CD1c-positive myeloid dendritic cell (primary cell): ENCODE results near the gene TXLNB.
A peak's percentile ranks its signal among the peaks of the same experiment; 100 is the strongest.

Experiments
- DNase-seq: peaks from one replicate; pipeline ENCODE4 v3.0.0-alpha.2; 2016; ENCODE audit errors: extremely low spot score

TXLNB gene

DNA sequence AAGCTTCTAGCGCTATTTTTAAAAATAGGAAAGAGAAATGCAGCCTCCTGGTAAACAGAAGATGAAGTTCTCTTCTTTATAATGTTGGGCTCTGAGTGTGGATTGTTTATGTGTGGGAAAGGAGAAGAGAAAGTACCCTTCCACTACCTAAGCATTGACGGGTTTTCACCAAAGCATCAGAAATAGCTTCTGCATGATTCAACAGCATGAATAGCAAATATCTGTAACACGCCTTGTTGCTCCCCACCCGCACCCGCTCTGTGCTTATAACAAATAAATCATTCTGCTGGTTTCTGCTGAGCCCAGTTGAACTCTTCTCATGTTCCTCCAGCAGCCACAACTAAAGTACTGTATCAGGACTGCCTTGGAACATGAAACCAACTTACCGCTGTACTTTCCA is 20.7 kb downstream of the TXLNB start:
- DNase-seq: peak; percentile 32

DNA sequence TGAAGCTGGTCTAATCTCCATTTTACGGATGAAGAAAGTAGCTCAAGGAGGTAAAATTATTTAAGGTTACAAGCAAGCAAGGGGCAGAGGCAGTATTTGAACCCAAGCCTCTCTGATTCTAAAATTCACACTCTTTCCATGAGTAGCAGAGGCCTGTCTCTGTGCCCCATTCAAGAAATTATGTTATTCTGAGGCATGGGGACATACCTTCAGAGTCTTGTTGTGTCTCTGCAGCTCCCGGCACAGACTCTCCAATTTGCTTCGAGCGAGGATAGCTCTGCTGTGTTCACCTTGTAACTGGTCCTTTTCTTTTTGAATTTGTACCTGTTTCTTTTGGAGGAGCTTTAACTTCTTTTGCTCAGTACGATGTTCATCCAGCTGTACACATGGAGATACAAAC is 21.5 kb downstream of the TXLNB start:
- no peak for DNase-seq

DNA sequence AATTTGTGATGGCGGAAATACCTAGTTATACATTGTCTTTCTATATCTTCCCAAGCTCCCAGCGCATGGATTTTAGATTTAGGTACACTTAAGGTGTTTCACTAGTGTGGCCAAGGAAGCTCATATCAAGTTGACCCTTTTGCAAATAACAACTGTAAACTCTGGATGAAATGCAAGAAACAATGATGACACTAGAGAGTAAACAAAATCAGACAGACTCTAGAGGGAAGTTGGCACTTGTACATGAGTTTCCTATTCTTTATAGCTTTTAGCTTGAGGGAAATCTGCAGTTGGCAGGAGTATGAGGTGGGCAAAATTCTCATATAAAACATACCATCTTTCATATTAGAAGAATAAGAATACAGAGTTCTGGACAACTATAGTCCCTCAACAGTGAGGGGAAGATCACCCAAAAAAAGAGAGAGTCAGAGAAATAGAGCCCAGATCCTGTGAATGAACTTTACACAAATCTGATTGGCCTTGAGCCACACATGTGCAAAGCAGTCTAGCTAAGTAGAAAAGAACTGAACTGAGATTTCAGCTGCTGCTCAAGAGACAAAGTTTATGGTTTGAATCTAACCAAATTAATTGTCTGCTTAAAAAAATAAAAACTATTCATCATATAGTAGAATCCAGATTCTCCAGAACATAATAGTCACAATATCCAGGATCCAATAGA is 26.1 kb downstream of the TXLNB start:
- DNase-seq: no peak

DNA sequence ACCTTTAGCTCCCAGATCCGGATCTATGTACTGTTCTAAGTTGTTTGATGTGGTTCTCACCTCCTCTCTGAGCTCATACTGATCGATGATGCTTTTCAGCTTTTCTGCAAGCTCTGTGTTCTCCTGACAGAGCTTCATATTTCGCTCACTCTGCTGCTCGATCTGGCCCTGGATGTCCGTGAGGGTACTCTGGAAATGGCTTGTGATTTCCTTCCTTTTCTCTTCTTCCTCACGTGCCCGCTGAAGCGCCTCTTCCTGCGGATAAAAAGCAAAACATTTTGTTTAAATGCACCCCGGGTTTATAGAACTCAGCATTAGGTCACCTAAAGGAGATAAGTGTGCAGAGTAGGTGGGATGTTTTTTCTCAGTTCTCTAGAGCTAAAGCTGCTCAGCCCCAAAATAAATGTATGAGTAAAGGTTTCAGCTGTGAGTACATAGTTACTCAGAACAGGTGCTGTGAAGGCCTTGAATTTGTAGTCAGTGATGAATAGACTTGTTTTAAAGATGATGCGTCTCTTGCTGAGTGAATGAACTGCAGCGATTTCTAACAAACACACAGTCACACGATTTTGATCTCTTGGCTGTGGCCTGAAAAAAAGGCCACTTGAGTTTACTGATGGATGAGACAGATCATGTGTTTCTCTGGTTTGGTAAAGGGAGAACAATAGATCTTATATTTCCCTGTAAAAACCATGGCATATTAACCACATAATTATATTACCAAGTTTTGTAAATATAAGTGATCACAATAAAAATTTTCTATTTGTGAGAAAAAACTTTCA is 29.1 kb downstream of the TXLNB start:
- DNase-seq: no peak

DNA sequence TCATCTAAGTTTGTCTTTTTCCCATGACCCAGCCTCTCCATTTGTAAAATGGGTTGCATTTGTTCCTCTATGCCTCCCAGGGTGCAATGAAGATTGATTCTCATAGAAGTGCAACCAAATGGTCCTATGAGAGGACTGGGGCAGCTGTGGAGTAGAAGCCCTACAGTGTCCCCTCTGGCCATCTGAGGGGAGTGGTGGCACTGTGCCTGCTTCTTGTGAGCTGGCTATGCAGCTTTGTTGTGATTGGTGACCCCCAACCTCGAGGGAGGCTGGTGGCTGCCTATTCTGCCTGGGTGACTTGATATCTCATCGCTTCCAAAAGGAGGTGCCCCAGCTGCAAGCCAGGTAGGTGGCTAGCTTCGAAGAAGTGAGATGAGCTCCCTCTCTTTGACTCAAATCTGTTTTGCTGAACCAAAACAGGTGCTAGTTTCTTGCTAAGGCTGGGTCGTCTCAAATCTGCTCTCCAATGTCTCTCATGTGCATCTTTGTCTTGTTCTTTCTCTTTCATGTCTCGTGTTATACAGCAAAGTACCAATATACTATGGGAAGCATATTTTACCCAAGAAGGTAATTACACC is 33.9 kb downstream of the TXLNB start:
- no peak for DNase-seq

DNA sequence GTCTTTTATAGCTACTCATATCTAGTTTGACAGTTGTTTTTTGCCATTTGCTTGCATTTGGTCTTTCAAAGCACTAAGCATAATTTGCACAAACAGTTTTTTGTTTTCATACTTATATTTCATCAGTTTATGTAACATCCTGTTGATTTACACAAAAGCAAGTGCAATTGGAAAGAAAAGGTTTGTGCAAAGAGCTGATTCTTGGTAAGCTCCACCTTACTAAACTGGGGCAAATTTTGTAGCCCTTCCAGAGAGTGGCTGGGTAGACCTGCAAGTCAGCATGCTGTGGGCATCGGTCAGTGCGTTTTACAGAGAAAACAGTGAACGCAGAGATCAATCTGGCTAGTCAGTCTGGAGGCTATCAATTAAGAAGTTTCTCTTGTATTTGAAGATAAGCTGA is 34.5 kb downstream of the TXLNB start:
- DNase-seq: no peak

DNA sequence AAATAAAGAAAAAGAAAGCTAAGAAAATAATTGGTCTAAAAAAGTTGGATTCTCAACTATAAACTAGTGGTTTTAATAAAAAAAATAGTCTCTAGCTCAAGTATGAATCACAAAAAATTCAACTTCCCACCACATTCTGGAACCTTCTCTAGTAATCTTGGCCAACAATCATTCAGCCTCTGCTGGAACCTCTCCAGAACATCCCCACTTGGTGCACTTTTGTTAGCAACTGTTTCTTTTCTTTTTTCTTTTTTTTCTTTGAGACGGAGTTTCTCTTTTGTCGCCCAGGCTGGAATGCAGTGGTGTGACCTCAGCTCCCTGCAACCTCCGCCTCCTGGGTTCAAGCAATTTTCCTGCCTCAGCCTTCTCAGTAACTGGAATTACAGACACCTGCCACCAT is 35.7 kb downstream of the TXLNB start:
- DNase-seq: no peak

DNA sequence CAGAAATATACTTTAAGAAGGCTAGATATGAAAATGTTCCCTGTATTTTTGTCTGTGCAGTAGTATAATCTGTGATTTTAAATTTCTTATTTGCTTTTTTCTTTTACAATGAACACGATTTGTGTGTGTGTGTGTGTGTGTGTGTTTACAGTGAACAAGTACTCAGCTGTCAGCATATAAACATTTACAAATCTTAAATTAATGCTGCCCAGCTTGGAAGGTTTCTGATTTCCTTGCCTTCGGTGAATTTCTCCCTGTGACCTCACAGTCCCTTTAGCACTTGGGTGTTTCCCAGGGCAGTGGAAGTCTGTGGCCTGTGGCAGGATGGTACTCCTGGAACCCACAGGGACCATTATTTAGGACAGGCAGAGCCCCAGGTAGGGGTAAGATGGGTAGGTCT is 37.6 kb downstream of the TXLNB start:
- no peak for DNase-seq

DNA sequence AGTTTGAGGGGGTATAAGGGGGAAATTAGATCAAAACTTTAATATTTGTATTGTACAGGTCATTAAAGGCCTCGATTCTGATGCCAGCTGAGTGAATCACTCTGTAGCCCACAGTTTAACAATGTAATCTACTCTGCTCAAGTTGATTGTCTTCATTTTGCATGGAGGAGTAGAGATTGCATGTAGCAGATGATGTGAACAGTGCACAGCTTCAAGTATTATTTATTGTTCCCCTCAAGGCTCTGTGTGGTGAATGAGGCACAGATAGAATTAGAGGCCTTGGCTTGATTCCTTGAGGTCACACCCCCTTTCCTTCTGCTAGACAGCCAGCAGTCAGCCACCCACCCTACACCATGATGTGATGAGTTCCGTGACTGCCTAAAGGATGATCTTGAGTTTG is 38.1 kb downstream of the TXLNB start:
- DNase-seq: no peak

DNA sequence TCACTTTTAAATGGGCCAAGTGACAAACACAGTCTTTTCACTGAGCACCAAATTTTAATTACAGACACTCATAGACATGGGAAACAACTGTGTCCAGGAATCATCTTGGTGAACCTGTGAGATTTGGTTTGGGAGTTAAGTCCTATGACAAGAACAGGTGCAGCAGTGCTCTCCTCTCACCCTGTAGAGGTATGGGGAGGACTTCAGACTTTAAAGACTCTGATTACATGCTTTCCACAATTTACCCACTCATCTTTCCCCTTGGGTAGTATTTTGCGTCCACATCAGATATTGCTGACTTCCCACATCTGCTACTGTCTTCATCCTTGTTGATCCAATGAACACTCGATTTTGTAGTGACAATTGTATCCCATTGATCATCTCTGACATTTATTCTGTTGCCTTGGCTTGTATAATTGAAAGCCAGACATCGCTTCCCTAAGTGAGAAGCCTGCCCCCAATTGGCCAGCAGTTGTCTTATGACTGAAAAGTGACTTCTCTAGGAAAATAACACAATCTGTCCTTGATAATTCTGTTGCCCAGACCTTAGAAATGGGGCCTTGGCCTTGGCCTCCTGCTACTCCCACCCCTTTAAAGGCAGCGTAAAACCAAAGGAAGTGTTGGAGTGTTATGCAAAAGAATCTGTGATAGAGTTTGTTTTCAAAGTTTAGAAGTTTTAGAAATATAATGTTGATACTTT is 40.0 kb downstream of the TXLNB start:
- DNase-seq: no peak

DNA sequence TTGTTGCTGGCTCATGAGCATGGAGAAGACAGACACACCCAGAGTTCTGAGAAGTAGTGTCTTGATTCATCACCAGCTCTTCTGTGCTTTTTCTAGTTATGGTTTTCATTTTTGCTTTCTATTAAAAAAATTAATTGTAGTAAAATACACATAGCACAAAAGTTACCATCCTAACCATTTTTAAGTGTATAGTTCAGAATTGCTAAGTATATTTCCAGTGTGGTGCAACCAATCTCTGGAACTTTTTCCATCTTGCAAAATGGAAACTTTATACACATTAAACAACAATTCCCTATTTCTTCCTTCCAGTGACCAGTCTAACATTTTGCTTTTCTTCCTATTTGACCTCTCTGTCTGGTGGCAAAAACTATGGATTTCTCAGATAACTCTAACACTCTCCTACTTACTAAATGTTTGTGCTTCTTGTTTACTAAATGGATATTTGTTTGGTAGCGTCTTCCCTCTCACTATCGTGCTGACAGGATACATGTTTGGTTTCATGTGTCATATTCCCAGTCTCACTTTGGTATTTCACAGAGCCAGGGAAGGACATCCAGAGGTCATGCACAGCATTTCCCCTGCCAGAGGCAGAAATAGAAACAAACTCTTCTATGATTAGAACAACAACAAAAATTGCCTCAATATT is 40.6 kb downstream of the TXLNB start:
- DNase-seq: no peak

DNA sequence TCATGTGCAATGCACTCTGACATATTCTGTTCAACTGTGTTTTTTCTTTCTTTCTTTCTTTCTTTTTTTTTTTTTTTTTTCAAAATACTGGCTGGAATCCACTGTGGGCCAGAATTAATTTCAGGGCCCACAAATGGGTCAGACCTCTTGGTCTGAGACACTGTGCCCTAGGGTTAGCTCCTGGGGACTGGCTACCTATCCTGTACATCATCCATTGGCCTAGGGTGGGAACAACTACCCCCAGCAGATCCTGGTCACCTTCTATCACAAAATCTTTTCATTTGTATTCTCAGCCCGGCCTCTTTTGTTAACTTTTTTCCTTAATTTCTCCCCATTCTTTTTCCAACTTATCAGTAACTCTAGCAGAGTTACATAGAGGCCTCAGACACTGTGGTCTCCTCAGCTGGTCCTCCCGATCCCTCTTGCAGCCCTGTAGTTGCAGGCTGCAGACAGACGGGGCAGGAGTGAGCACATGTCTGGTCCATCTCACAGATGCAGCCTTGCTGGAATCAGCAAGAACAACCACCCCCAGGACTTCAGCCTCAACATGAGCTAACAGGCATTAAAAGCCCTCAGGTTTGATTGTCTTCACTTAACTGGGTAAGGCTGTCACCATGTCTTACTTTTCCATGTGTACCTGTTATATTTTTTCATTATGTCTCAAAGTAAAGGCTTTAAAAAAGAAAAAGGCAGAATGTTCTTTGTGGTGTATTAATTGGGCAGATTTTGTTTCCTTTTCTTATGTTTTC is 41.3 kb downstream of the TXLNB start:
- DNase-seq: peak; percentile 33

DNA sequence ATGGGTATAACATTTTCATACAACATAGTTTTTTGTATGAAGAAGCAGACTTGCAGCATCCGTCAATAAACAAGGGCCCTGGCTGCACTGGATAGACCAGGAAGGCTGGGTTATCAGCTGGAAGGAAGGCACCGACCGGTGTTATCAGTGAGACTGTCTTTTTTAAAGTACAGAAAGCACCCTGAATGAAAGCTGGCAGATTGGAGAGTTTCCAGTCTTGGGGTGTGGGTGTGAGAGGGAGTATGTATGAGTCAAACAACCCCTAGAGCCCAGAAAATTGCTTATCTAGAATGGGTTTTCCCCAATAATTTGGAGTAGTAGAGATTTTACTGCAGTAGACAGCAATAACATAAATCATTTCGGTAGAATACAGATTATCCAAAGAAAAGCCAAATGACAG is 42.4 kb downstream of the TXLNB start:
- DNase-seq: no peak

DNA sequence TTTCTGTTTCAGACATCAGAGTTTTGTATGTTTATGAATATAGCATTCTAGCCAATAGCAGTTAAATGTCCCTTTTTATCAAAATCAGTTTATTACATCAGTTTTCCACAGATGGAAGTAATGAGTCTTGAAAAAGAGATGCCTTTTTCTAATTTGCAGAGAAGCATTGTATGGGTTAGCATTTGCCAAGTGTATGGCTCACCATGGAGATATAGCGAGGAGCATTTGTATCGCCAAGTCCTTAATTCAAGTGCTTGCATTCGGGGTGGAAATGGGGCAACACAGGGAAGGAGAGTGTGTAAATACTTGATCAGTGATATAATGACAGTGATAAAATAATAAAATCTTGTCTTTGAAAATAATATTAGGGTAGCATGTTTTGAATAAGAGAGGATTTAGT is 42.9 kb downstream of the TXLNB start:
- no peak for DNase-seq

DNA sequence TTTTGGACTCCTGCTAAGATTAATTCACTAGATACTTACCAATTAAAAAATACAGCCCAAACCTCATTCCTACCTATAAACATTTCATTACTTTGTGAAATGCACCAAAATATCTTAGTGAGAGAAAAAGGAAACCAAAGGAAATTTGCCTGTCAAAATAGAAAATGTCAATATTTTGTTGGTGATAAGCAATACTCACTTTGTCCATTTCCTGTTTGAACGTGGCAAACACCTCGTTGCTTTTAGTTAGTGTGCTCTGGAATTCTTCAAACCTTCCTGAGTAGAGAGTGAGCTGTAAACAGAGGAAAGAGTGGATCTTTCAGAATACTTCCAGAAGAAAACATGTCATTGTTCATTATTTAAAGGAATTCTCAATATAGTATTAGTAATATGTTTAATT is 44.2 kb downstream of the TXLNB start:
- DNase-seq: no peak

DNA sequence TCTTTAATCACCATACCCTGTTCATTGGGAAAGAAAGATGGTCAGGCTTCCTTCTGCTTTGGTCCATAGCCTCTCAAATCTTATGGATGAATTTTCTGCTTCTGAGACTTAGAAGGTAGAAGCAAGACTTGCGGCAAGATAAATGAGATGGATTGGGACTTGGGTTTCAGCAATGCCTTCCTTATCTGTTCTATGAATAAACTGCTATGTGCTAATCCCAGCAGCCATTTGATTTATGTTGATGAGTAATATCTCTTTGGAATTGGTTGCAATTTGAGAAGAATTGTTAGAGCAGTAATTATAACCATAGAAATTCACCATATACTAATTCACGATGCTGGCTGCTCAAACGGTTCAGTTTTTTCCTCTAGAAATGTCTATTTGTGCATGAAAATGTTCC is 48.3 kb downstream of the TXLNB start:
- no peak for DNase-seq

DNA sequence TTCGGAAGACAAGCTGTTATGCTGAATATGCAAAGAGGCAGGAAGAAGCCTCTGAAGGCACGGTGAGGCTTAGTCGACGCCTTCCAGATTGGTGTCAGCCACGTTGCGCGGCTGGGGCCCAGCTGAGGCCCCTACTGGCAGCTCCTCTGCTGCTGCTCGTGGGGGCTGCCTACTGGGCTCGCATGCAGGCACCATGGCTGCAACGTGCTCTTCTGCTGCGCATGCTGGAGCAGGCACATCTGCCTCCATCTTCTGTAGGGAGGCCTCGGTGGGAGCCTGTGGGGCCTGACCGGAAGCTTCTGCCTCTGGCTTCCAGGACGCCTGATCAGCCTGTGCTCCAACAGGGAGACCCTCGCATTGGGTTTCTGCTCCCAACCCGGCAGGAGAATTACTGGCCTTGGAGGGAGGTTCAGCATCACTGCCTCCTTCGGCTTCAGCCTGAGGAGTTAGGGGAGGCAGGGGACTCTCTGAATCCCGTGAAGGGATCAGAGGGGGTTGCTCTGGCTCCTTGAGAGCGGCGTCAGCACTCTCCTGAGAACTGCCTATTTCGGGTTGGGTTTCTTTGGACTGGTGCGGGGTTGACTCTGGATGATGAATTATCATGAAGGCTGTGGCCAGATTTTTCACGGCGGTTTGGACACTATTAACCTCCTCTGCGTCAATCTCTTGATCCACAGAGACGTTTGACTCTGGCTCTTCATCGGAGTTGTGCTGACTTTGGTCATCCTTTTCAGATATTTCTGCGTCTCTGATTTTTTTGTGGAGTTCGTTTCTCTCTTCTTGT is 49.1 kb downstream of the TXLNB start:
- no peak for DNase-seq

DNA sequence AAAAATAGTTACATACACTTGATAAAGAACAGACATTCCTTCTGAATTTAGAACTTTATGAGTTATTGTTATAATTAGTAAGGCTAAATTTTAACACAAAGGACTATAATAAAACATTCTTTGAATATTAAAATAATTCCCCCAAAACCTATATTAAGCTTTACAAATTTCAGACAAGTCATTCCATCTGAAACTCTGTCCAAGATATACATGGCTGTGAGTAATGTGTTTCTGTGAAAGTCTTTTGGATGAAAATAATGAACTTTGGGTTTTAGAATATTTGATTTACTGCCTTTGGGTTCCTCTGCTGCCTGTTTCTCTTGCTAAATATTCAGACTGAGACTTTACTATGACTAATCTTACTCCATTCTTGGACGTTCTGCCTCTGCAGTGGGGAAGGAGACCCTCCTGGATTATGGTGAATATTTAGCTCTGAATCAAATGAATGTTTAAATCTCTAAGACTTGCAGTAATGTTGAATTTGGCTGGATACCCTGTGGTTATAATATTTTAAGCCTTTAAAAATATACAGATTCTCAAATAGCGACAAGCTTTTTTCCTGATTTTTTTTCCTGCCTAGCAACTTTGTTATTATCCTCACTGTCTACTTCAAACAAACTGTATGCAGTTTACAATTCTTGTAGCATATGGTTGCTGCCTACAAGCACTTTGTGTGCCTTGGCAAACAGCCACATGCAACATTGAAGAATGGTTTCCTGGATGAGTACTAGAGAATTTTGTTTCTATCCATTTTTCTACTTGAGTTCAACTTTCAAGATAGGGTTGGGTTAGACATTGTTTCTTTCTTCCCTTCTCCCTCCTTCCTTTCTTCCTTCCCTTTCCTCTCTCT is 51.4 kb downstream of the TXLNB start:
- DNase-seq: no peak

DNA sequence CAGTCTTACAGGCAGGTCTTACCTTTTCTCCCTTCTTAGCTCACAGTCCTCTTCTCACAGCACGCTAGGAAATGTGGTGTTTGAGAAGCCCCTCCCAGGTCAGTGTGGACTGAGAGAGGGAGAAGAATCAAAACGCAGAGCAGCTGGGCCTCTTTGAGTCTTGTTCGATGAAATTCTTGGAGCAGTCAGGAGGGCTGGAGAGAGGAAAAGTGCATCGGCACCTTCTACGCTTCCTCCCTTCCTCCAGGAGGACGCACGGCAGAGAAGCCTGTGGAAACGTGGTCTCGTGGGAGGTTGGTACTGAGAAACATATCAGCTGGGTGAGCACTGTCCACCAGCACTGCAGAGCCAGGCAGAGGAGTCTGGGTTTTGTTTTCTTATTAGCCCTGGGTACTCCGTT is 52.7 kb downstream of the TXLNB start:
- DNase-seq: no peak

DNA sequence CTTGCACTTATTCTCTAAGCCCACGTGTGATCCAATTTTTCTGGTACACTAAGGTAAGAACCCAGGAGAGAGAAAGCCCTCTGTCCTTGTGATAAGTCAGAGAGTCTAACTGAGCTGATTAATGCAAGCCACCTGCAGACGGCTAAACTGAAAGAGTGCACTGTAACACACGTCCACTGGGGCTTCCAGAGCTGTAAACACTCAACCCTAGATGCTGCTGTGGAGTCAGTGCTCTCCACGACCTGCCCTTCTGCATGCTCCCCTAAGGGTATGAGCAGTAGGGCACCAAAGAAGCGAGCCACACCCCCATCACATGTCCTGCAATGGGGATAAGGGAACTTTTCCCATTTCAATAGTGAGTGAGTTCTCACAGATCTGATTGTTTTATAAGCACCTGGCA is 55.7 kb downstream of the TXLNB start:
- no peak for DNase-seq
